Measurements from ENCODE around the gene PNPLA6.

Gene PNPLA6

DNA sequence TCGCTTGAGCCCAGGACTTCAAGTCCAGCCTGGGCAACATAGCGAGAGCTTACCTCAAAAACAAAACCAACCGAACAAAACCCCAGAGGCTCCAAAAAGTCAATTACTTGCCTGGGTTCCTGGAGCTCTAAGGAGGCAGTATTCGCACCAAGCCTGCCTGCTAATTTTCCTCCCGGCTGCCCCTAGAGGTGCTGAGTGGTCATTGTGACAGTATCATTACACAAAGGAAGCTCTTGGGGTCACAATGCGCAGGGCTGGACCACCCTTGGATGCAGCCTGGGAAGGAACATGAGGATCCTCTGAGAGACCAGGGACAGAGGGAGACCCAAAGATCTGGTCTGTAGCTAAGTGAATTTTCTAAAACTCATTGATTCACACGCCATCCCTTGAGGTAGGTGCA is 38.2 kb upstream of the PNPLA6 start:
- no peak; the same call in 1 of the 2 replicates for TF ChIP-seq CTCF (IDR thresholded peaks at IDR 0.05)

GRCh38 chr19:7500811-7501450 is 34.6 kb upstream of the PNPLA6 start:
- no peak for TF ChIP-seq CTCF (IDR thresholded peaks at IDR 0.05)

DNA sequence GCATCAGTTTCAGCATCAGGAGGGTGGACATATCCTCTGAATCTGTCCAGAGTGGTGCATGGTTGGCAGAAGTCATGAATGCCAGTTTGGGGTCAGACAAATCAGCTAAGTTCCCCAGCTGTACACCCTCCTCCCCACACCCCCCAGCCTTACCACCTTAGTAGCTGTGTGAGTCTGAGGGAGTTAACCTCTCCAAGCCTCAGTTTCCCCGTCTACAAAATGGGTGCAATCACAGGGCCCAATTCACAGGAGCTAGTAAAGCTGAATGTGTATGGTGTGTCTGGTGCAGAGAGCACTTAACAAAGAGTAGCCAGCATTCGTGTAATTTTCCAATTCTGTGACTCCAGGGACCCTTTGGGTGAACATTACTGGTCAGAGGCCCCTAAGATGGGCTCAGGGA is 33.0 kb upstream of the PNPLA6 start:
- TF ChIP-seq CTCF (IDR thresholded peaks at IDR 0.05) = no peak

DNA sequence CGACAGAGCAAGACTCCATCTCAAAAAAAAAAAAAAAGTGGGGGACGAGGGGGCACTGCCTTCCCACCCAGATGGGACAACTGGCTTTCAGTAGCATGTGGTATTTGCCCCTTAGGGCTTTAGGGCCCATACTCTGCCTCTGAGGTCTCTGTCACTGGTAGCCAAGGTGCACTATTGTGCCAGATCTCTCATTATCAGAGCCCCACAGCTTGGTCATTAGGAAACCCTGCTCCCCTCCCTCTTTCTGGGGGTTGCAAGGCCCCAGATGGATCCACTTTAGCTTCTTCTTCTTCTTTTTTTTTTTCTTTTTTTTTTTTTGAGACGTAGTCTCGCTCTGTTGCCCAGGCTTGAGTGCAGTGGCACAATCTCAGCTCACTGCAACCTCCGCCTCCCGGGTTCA is 30.8 kb upstream of the PNPLA6 start:
- TF ChIP-seq CTCF (IDR thresholded peaks at IDR 0.05) = no peak

DNA sequence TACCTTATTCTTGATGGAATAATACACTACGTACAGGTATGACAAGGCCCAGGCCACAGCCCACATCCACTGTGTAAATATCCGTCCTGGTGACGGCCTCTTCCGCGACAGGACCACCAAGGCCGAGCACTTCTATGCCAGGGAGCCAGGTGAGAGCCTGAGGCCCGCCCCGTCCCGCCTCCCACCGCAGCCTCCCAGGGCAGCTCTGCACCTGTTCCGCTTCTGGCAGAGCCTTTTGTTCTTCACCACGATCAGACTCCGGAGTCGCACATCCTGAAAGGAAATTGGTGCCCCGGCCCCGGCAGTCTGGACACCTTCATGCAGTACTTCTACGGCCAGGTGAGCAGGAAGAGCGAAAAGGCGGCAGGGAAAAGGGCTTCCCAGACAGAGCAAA is 30.2 kb upstream of the PNPLA6 start:
- TF ChIP-seq CTCF (IDR thresholded peaks at IDR 0.05) = no peak

DNA sequence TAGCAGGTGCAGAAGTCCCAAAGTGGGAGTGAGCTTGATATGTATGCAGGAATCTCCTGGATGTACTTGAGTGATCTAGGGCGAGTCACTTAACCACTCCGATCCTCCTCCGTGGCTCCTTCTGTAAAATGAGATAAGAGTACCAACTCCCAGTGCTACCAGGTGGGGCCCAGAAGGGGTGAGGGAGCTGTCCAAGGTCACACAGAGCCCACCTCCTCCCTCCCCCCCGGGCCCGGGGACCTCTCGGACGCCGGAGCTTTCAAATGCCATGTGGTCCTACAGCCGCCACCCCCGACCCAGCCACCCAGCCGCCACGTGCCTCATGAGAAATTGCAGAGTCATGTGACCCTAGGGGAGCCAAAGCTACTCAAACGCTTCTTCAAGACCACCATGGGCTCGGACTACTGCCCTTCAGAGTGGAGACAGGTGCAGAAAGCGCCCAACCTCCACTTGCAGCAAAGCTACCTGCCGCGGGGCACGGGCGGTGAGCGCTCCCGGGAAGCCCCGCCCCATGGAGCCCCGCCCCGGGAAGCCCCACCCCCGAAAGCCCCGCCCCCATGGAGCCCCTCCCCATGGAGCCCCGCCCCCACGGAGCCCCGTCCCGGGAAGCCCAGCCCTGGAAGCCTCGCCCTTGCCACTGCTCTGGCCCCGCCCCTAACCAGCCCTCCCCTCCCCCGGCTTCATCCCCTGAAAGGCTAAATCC is 29.7 kb upstream of the PNPLA6 start:
- no peak for TF ChIP-seq CTCF (IDR thresholded peaks at IDR 0.05)

DNA sequence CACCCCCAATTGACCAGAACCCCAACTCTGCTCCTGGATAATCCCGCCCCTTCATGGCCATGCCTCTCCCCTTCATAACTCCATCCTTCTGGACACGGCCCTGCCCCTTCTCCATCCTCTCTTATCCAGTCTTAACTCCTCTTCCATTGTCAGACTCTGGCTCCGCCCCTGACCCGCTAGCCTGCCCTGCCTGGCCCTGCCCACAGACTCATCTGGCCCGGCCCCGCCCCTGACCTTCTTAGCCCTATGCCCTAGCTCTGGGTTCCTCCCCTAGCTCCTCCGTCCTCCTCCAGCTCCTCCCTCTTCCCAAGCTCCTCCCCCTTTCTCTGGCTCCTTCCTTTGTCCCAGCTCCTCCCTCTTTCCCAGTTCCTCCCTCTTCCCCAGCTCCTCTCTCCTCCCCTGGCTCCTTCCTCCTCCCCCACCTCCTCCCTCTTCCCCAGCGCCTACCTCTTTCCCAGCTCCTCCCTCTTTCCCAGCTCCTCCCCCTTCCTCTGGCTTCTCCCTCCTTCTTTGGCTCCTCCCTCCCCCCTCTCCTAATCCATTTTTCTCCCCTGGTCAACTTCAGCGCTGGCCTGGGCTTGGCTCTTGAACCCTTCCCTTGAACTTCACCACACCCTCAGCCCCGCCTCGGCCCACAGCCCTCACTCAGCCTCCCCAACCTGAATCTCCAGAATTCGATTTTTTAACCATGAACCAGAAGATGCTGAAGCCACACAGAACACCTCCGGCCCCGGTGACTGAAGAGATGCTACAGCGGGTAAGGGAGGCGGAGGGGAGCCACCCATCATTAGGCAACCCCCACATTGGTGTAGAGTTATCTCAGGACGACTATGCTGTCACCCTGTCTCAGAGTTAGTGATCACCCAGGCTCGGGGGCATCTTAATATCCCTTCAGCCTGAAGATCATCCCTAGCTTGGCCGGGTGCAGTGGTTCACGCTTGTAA is 28.9 kb upstream of the PNPLA6 start:
- TF ChIP-seq CTCF (IDR thresholded peaks at IDR 0.05) = no peak

Data from LNCAP (cell line).